GM12891 (cell line): ENCODE data around the gene WFIKKN2.

Source experiments
- POLR2A ChIP-seq: IDR thresholded peaks from 2 replicates; pipeline ENCODE4 v1.6.1; 2011; ENCODE audit warnings: low read depth, low read length, control low read depth
- POLR2AphosphoS5 ChIP-seq: IDR thresholded peaks from 2 replicates; pipeline ENCODE4 v1.6.1; 2011; ENCODE audit warnings: low read depth, low read length, control low read depth
- TAF1 ChIP-seq: IDR thresholded peaks from 2 replicates; pipeline ENCODE4 v1.6.1; 2011; ENCODE audit warnings: low read depth, low read length, control low read depth

DNA sequence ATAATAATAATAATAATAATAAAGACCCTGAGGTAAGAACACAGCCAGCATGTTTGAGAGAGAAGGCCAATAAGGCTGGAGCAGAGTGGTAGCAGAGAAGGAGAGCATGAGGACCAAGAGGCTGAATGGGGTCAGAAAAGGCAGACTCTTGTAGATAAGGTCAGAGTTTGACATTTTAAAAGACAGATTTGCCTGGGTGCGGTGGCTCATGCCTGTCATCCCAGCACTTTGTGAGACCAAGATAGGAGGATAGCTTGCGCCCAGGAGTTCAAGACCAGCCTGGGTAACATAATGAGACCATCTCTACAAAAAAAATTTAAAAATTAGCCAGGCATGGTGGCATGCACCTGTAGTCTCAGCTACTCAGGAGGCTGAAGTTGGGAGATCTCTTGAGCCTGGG, 11.0 kb upstream of the WFIKKN2 start:
- TF ChIP-seq POLR2AphosphoS5: no peak
- TF ChIP-seq POLR2A: no peak
- no peak for TF ChIP-seq TAF1
